HCT116 (cell line): ENCODE measurements around the gene MYL4.

Experiments used
- EZH2 ChIP-seq: fragments of 200-600 bp; sonication (generic); IDR thresholded peaks from 2 replicates; pipeline ENCODE4 v1.6.1; 2017; ENCODE audit warnings: antibody characterized with exemption, mixed run types
- EZH2phosphoT487 ChIP-seq: fragments of 200-600 bp; IDR thresholded peaks from 2 replicates; pipeline ENCODE4 v1.6.1; 2018; ENCODE audit warnings: antibody characterized with exemption, borderline replicate concordance
- POLR2A ChIP-seq: IDR thresholded peaks from 2 replicates; pipeline ENCODE4 v1.7.0; 2011; ENCODE audit warnings: borderline replicate concordance; ENCODE audit not compliant: insufficient read depth, insufficient read length; ENCODE audit errors: extremely low read depth
- SRF ChIP-seq: IDR thresholded peaks from 2 replicates; pipeline ENCODE4 v1.6.1; 2012; ENCODE audit warnings: low read depth
- YY1 ChIP-seq: IDR thresholded peaks from 2 replicates; pipeline ENCODE4 v1.6.1; 2011; ENCODE audit warnings: low read length, low read depth, moderate library complexity, mild to moderate bottlenecking; ENCODE audit not compliant: insufficient replicate concordance; ENCODE audit errors: extremely low read depth
- ZNF274 ChIP-seq: fragments of 200-500 bp; sonication (Bioruptor generic); IDR thresholded peaks from 2 replicates; pipeline ENCODE4 v1.6.1; 2014; ENCODE audit warnings: mild to moderate bottlenecking, low read depth, low read length, inconsistent platforms
- TF ChIP-seq, protein P1 (sequence below), 3 experiments: fragments of 200-600 bp in 1 of 3; sonication (generic) in 1 of 3; IDR thresholded peaks in 2 of 3; conservative IDR thresholded peaks in 1 of 3; 2 replicates each; pipeline ENCODE4 v1.5.1; 2012 to 2017; ENCODE audit warnings: low read depth in 2 of 3, low read length in 2 of 3, antibody characterized with exemption in 1 of 3, borderline replicate concordance in 1 of 3, control low read depth in 1 of 3, mild to moderate bottlenecking in 1 of 3, mixed read lengths in 1 of 3, mixed run types in 1 of 3, moderate library complexity in 1 of 3; ENCODE audit not compliant: insufficient read depth in 1 of 3

DNA sequence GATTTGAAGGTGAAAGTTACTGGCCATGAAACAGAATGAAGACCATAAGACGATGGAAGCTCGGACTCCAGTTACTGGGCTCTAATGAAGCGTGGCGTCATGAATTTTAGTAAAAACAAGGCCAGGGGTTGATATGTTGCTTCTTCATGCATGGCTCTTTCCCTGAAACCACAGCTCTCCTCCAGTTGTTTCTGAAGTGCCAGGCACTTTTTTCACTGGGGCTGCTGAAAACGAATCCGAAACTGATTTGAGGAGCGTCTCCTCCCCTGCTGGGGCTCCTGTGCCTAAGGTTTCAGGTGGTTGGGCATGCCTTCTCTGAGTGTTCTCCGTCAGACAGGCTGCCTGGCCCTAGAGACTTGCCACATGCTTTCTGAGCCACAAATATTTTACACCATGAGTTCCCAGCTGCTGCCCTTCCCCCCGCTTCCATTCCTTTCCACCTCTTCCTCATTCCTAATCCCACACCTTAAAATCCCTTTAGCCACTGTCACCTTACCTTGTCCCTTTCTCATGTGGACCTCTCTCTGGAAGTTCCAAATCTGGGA lies 3.7 kb upstream of the MYL4 start:
- TF ChIP-seq POLR2A, result no peak
- TF ChIP-seq, protein P1, sequence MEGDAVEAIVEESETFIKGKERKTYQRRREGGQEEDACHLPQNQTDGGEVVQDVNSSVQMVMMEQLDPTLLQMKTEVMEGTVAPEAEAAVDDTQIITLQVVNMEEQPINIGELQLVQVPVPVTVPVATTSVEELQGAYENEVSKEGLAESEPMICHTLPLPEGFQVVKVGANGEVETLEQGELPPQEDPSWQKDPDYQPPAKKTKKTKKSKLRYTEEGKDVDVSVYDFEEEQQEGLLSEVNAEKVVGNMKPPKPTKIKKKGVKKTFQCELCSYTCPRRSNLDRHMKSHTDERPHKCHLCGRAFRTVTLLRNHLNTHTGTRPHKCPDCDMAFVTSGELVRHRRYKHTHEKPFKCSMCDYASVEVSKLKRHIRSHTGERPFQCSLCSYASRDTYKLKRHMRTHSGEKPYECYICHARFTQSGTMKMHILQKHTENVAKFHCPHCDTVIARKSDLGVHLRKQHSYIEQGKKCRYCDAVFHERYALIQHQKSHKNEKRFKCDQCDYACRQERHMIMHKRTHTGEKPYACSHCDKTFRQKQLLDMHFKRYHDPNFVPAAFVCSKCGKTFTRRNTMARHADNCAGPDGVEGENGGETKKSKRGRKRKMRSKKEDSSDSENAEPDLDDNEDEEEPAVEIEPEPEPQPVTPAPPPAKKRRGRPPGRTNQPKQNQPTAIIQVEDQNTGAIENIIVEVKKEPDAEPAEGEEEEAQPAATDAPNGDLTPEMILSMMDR (IDR thresholded peaks at IDR 0.05 in 2 of 3, conservative IDR thresholded peaks at IDR 0.05 in 1 of 3; ENCODE audit: borderline replicate concordance in 1 of 3, insufficient read depth in 1 of 3, low read depth in 2 of 3, low read length in 2 of 3), result no peak
- no peak for TF ChIP-seq EZH2
- TF ChIP-seq ZNF274, result no peak
- no peak for TF ChIP-seq YY1
- no peak for TF ChIP-seq EZH2phosphoT487
- no peak for TF ChIP-seq SRF
